Suprapubic skin (tissue), 4 donors: Measurements from ENCODE around the gene INPP5E.

Experiments used
- CTCF ChIP-seq, 2 donors: fragments of 200-600 bp in 1 of 2; fragments of 450-650 bp in 1 of 2; sonication (generic) in 1 of 2; IDR thresholded peaks; one replicate each; pipeline ENCODE4 v1.5.1; 2016 to 2019; ENCODE audit warnings: antibody characterized with exemption in 2 of 2, mild to moderate bottlenecking in 1 of 2, moderate library complexity in 1 of 2
- POLR2A ChIP-seq, 2 donors: fragments of 450-650 bp; IDR thresholded peaks; one replicate each; pipeline ENCODE4 v1.6.1; 2017; ENCODE audit warnings: antibody characterized with exemption in 2 of 2, mild to moderate bottlenecking in 2 of 2, moderate library complexity in 2 of 2
- POLR2AphosphoS5 ChIP-seq, 3 donors: sonication (generic); formaldehyde crosslinking; IDR thresholded peaks; one replicate each; pipeline ENCODE4 v1.6.1; 2017; ENCODE audit warnings: antibody characterized with exemption in 3 of 3

GRCh38 chr9:136482793-136483588 lies 43.3 kb upstream of the INPP5E start, which contains the start of gene SEC16A:
- TF ChIP-seq CTCF (IDR thresholded peaks at IDR 0.05) (no peak), POLR2AphosphoS5 (IDR thresholded peaks at IDR 0.05) (peak; percentile 85 to 91 (median 86)), POLR2A (IDR thresholded peaks at IDR 0.05) (peak; percentile 19 to 92)
